ENCODE data around the gene AFF3. TPM values are rescaled to one million over a fixed set of nuclear protein-coding genes. Genes with fewer than 3 reads are reported as not detected.

Gene AFF3
- total RNA-seq, 4 donors from 2014 or later: 5.3 to 216 (median 12.5) TPM

GRCh38 chr2:100137318-100137717 is 5.1 kb downstream of the AFF3 start:
- H3K27me3 ChIP-seq: no peaks in the 10 kb centered on the region
- H3K9me3 ChIP-seq: no peaks in the 10 kb centered on the region
- H3K4me3 ChIP-seq: no peak overlapping the region
- no peaks in the 10 kb centered on the region for H3K4me1 ChIP-seq
- no peak overlapping the region for H3K27ac ChIP-seq
- H3K36me3 ChIP-seq: no peaks in the 10 kb centered on the region
- TF ChIP-seq CTCF (IDR thresholded peaks at IDR 0.05) (no peak), POLR2A (IDR thresholded peaks at IDR 0.05) (no peak)
- no peak for DNase-seq

GRCh38 chr2:100136310-100136709 is 6.1 kb downstream of the AFF3 start:
- DNase-seq: no peak
- H3K9me3 ChIP-seq: no peaks in the 10 kb centered on the region
- no peaks in the 10 kb centered on the region for H3K36me3 ChIP-seq
- no peak overlapping the region for H3K27ac ChIP-seq
- H3K4me3 ChIP-seq: no peak overlapping the region
- TF ChIP-seq POLR2A (IDR thresholded peaks at IDR 0.05) (no peak), CTCF (IDR thresholded peaks at IDR 0.05) (no peak)
- no peaks in the 10 kb centered on the region for H3K4me1 ChIP-seq
- no peaks in the 10 kb centered on the region for H3K27me3 ChIP-seq

- no peaks in the 10 kb centered on the region for H3K36me3 ChIP-seq
- H3K4me3 ChIP-seq: no peak overlapping the region
- no peak for TF ChIP-seq CTCF (IDR thresholded peaks at IDR 0.05)
- no peak for TF ChIP-seq POLR2A (IDR thresholded peaks at IDR 0.05)
- H3K27ac ChIP-seq: no peak overlapping the region
- DNase-seq: no peak
- H3K27me3 ChIP-seq: no peaks in the 10 kb centered on the region
- no peaks in the 10 kb centered on the region for H3K4me1 ChIP-seq
- H3K9me3 ChIP-seq: no peaks in the 10 kb centered on the region
Observed at GRCh38 chr2:100135415-100135814, 7.0 kb downstream of the AFF3 start.

- Histone ChIP-seq H3K27me3 (no peaks in the 10 kb centered on the region), H3K4me1 (no peaks in the 10 kb centered on the region), H3K27ac (no peak overlapping the region), H3K36me3 (no peaks in the 10 kb centered on the region), H3K4me3 (no peak overlapping the region), H3K9me3 (no peaks in the 10 kb centered on the region)
- TF ChIP-seq POLR2A (IDR thresholded peaks at IDR 0.05): no peak
- TF ChIP-seq CTCF (IDR thresholded peaks at IDR 0.05): no peak
- DNase-seq: no peak
Observed at GRCh38 chr2:100130595-100131391, 11.6 kb downstream of the AFF3 start.

GRCh38 chr2:100126897-100127401 is 15.4 kb downstream of the AFF3 start:
- H3K36me3 ChIP-seq: no peaks in the 10 kb centered on the region
- no peak overlapping the region for H3K4me3 ChIP-seq
- H3K27me3 ChIP-seq: no peaks in the 10 kb centered on the region
- no peaks in the 10 kb centered on the region for H3K4me1 ChIP-seq
- no peak overlapping the region for H3K27ac ChIP-seq
- TF ChIP-seq CTCF (IDR thresholded peaks at IDR 0.05) (no peak), POLR2A (IDR thresholded peaks at IDR 0.05) (no peak)
- H3K9me3 ChIP-seq: no peaks in the 10 kb centered on the region
- DNase-seq: no peak
